ENCODE data around the gene TCP11.

TCP11 gene

DNA sequence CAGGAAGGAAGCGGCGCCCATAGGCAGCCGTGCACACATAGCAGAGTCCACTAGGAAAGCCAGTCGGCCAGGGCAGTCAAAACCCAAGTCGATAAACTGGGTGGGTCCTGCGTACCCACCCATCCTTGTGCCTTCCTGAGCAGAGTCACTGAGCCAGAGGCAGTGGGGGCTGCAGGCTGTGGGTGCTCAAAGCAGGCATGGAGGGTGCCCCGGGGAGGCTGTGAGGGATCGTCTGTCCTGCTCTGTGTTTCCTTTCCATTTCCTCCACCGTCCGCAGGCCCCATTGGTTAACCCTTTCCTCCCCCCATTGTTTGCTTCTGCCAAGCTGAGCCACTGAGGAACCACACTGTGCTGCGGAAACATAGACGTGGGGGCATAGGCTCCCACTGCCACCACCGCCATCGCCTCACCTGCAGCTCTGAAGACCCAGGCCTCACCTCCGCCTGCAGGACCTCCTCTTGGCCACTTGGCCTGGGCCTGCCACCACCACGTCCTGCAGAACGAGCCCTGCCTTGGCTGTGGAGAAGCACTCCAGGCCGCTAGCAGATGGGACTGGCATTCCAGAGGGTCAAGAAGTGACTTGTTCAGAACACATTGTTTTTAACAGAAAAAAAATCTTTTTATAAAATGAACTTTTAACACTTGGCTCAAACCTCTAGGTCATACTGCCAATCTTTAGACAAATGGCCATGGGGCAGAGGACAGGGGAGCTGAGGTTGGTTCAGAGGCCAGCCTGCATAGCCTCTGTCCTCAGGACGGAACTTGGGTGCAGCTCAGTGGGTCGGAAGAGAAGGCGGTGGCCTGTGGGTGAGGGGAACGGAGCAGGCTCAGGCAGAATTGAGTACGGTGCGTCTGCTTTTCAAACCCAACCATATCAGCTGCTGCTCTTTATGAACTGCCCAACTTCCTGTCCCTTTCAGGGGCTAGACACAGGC is 52.6 kb downstream of the TCP11 start:
- Mint-ChIP-seq H3K36me3 (ENCODE audit: low read depth) (peaks cover 37% of the 10 kb centered on the region), H3K27ac (no peak overlapping the region), H3K4me1 (peaks cover 43% of the 10 kb centered on the region), H3K27me3 (ENCODE audit: low read depth) (no peaks in the 10 kb centered on the region), H3K9me3 (no peaks in the 10 kb centered on the region), H3K4me3 (no peak overlapping the region)
- TF ChIP-seq, protein P1, sequence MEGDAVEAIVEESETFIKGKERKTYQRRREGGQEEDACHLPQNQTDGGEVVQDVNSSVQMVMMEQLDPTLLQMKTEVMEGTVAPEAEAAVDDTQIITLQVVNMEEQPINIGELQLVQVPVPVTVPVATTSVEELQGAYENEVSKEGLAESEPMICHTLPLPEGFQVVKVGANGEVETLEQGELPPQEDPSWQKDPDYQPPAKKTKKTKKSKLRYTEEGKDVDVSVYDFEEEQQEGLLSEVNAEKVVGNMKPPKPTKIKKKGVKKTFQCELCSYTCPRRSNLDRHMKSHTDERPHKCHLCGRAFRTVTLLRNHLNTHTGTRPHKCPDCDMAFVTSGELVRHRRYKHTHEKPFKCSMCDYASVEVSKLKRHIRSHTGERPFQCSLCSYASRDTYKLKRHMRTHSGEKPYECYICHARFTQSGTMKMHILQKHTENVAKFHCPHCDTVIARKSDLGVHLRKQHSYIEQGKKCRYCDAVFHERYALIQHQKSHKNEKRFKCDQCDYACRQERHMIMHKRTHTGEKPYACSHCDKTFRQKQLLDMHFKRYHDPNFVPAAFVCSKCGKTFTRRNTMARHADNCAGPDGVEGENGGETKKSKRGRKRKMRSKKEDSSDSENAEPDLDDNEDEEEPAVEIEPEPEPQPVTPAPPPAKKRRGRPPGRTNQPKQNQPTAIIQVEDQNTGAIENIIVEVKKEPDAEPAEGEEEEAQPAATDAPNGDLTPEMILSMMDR (IDR thresholded peaks at IDR 0.05; ENCODE audit: unreplicated experiment in 3 of 3): no peak

DNA sequence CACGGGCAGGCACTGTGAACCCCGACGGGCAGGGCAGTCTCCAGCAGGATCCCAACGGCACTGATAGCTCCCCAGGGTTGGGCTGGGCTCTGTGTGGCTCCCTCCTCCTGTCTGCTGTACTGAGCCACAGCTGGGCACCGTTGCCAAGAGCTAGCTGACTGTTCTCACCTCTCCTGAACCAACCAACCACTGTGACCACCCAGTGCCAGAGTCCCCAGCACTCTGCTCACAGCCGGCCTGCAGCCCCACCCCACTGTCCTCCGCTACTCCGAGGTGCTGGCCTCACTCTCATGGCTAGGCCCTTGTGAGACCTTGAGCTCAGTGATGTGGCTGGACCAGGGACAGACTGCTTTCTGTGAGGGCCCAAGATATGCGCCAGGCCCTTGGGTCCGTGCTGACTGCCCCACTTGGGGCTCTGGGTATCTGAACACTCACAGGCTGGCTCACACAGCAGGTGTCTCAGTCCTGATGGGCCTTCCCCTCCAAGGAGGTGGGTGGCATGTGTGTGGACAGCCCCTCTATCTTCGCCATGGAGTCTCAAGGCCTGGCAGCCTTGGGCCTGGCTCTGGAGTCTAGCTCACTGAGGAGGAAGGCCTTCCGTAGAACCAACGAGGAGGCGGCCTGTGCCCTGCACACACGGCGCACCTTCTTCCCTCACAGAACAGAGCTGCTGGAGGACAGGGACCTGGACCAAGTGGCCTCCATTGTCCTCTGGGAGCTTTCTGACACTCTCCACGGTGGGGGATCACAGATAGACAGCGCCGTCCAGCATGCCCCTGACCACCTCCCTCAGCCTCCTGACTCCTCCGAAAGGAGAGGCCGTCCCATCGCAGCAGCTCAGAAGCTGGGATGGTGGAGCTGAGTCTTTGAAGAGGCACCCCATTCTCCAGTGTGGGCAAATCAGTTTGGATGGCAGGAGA is 53.5 kb downstream of the TCP11 start:
- Mint-ChIP-seq H3K4me3 (no peak overlapping the region), H3K27ac (no peak overlapping the region), H3K9me3 (no peaks in the 10 kb centered on the region), H3K4me1 (peaks cover 34% of the 10 kb centered on the region), H3K27me3 (ENCODE audit: low read depth) (no peaks in the 10 kb centered on the region), H3K36me3 (ENCODE audit: low read depth) (peaks cover 37% of the 10 kb centered on the region)
- TF ChIP-seq, protein P1 (IDR thresholded peaks at IDR 0.05; ENCODE audit: unreplicated experiment in 3 of 3): no peak

DNA sequence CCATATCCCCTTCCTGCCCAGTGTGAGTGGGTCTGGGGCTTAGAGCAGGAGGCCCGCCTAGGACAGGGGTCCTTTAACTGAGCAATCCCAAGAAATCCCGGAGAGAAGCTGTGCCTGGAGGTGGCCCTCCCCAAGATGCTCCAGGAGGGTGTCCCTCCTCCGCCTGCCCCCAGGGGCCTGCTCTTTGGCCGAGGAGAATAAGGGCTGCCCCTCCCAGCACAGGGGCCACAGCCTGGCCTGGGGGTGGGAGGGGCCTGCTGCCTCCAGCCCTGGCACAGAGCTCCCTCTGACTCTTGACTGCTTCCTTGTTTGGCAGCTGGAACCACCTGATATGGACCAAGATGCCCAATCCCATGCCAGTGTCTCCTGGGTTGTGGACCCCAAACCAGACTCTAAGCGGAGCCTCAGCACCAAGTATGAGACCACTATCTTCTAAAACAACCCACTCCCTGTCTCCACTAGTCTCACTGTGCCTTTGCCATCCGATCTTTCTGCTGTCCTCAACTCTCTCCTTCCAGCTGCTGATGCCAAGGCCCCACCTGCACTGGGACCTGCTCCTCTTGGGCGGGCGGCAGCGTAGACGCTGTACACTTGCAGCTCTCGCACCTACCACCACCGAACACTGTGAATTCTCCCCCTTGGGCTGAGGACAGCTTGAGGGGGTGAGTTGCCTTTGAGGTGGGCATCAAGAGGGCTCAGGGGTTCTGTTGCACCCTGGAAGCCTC is 54.3 kb downstream of the TCP11 start:
- TF ChIP-seq, protein P1 (IDR thresholded peaks at IDR 0.05; ENCODE audit: unreplicated experiment in 3 of 3): no peak
- Mint-ChIP-seq H3K36me3 (ENCODE audit: low read depth) (peaks cover 39% of the 10 kb centered on the region), H3K9me3 (no peaks in the 10 kb centered on the region), H3K27me3 (ENCODE audit: low read depth) (no peaks in the 10 kb centered on the region), H3K4me1 (peaks cover 28% of the 10 kb centered on the region), H3K4me3 (peak overlapping the region in 1 of 3 experiments; percentile 21), H3K27ac (no peak overlapping the region)

DNA sequence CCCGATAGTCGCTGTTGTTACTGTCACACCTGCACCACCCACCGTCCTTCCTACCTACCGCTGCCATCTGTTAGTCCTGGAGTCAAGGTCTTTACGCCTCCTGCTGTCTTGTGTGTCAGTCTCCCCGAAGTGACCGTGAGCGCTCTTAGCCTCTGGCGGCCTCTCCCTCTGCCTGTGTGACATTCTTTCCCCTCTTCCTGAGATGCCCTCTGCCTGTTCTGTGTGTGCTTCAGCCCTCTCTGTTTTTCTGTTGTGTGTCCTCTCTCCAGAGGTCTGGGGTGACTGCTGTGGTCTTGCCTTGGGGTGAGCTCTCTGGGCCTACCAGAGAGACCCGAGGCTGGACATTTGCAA is 54.9 kb downstream of the TCP11 start:
- Mint-ChIP-seq H3K27me3 (ENCODE audit: low read depth) (no peaks in the 10 kb centered on the region), H3K4me3 (peak overlapping the region in 1 of 3 experiments; percentile 21), H3K36me3 (ENCODE audit: low read depth) (peaks cover 42% of the 10 kb centered on the region), H3K4me1 (peaks cover 28% of the 10 kb centered on the region), H3K27ac (no peak overlapping the region), H3K9me3 (no peaks in the 10 kb centered on the region)
- TF ChIP-seq, protein P1 (IDR thresholded peaks at IDR 0.05; ENCODE audit: unreplicated experiment in 3 of 3): no peak

DNA sequence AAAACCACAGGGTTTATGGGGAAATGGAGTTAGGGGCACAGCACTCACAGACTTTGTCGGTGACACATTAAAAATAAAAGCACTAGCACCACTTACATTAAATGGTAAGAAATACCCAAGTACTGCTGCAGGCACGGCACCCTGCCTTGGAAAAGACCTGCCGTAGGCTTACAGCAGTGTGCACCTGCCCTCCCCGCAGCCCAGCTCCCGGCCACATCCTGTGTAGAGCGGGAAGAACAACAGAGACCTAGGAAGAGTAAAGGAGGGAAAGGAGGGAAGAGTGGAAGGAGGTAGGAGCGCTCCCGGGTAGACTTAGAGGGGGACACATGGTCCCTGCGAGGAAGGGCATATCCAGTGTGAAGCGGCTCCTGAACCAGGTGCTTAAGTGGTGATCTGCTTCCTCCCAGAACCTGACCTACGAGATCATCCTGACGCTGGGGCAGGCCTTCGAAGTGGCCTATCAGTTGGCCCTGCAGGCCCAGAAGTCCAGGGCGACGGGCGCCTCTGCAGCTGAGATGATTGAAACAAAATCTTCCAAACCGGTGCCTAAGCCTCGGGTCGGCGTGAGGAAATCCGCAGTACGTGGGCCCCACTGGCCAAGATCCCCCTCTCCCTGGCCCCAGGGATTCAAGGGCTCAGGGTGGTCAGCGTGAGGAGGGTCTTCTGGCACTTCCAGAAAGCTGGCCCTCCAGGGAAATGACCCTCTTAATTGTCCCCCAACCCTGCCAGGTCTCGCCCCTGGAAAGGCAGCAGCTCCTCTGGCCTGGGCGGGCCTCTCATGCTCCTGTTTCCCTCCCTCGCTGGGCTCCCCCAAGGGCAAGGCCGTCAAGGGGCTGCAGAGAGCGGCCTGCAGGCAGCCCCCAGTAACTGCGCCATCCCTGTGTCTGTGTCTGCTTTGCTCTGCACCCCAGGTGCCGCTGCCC is 55.5 kb downstream of the TCP11 start:
- Mint-ChIP-seq H3K27me3 (ENCODE audit: low read depth) (no peaks in the 10 kb centered on the region), H3K36me3 (ENCODE audit: low read depth) (peaks cover 40% of the 10 kb centered on the region), H3K4me3 (no peak overlapping the region), H3K9me3 (no peaks in the 10 kb centered on the region), H3K27ac (no peak overlapping the region), H3K4me1 (peaks cover 23% of the 10 kb centered on the region)
- TF ChIP-seq, protein P1 (IDR thresholded peaks at IDR 0.05; ENCODE audit: unreplicated experiment in 3 of 3): no peak
